HG03175 (cell line): ENCODE measurements around the gene NANP.

Experiments used
- ATAC-seq: cut with Tn5 transposase; IDR thresholded peaks from one replicate; pipeline ENCODE4 v1.9.1; 2021; ENCODE audit warnings: mild to moderate bottlenecking, moderate library complexity; ENCODE audit not compliant: unreplicated experiment

The NANP gene

DNA sequence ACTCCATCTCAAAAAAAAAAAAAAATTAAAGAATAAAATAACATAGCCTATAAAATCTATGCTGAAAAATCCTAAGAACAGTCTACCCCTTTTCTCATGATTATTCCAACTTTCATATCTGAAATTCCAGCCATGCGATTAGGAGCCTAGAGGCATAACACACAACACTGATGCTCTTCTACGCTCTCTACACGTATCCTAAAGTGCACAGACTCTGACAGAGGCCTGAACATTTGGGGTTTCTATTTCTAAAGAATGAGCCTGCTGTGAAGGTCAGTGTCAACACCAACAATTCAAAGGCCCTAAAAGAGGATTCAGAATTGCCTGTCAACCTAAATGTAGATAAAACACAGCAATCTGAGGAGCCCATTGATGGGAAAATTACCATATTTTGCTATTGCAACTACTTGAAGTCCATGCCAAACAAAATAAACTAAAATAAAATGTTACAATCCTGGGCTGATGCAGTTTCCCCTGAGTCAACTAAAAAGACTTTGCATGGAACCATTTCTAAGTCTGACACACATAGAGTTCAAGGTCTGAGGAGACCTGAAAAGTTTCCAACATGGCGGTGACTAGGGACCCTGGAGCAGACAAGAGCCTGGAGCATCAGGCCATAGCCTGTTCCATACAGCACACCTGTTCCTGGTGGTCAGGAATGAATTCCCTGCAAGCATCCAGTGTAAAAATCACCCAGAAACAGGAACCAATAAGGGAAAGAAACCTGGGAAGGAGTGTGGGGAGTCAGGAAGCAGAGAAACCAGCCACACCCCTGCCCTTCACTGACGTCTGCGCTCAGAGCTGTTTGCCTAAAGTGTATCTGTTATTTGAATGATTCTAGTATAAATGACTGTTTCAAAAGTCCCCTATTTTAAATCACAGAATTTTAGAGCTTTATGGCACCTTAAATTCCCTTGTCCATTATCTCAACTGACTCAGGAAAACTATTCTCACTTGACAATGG, 50.2 kb downstream of the NANP start:
- ATAC-seq, result no peak

DNA sequence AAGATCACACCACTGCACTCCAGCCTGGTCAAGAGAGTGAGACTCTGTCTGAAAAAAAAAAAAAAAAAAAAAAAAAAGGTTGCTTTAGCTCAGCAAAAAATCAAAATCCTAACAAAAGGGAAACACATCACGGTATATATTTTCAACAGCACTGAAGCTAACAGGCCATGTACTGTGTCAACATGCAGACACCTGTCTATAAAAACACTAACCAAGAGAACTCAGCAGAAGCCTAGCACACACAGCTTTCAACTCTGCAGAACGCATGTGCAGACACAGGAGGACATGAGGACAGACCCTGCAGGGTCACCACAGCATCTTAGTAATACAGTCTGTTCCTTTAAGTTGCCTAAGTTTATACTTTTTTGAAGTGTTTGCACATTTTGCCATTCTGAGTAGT, 52.0 kb downstream of the NANP start:
- ATAC-seq, result no peak

DNA sequence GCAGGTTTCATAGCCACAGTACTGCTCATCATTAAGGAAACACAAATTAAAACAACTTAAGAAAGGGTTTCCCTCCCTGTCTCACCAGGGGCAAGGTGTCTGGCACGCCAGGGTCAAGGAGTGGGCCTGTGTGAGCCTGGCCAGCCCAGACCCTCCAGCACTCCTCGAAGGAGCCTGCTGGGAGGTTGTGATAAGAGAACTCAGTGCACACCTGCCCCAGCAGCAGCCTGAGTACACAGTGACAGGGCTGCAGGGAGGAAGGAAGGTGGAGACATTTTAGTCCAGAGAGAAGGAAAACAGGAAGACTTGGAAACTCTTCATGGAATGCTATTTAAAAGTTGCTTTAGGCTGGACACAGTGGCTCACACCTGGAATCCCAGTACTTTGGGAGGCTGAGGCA, 52.6 kb downstream of the NANP start:
- no peak for ATAC-seq

DNA sequence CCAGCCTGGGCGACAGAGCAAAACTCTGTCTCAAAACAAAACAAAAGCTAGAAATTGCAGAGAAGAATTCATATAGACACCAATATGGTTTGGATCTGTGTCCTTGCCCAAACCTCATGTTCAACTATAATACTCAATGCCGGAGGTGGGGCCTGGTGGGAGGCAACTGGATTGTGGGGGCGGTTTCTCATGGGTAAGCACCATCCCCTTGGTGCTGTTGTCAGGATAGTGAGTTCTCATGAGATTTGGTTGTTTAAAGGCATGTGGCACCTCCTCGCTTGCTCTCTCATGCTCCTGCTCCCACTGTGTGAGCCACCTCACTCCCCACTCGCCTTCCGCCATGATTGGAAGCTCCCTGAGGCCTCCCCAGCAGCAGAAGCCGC, 53.7 kb downstream of the NANP start:
- ATAC-seq, result no peak

DNA sequence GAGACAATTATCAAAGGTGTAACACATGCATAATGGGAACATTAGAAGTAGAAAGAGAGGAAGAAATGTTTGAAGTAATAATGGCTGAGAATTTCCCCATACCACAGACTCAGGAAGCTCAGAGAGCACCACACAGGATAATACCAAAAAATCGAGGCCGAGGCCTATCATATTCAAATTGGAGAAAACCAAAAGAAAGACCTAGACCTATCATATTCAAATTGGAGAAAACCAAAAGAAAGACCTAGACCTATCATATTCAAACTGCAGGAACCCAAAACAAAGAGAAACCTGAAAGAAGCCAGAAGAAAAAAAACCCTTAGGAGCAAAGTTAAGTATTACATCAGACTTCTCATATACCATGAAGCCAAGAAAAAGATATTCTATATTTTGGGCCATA, 56.5 kb downstream of the NANP start:
- ATAC-seq, result no peak

DNA sequence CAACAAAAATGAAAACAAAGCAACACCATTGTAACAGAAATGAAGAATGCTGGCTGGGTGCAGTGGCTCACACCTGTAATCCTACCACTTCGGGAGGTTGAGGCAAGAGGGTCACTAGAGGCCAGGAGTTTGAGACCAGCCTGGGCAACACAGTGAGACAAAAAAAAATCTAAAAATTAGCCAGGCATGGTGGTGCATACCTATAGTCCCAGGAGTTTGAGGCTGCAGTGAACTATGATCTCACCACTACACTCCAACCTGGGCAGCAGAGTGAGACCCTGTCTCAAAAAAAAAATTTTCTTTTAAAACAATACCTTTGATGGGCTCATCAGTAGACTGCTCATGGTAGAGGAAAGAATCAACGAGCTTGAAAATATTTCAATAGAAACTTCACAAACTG, 57.0 kb downstream of the NANP start:
- no peak for ATAC-seq

DNA sequence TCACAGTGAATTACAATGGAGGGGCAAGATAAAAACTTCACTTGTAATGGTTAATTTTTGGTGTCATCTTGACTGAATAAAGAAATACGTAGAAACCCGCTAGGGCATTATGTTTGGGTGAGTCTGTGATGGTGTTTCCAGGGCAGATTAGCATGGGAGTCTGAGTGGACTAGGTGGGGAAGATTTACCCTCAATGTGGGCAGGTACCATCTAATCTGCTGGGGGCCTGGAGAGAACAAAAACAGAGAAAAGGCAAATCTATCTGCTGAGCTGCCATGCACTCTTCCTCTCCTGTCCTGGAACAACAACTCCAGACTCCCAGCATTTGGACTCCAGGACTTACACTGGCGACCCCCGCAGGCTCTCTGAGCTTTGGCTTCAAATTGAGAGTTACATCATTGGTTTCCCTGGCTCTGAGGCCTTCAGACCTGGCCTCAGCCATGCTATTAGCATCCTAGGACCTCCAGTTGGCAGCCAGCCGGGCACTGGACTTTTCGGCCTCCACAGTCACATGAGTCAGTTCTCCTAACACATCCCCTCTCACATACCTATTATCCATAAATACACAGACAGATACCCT, 58.1 kb downstream of the NANP start:
- no peak for ATAC-seq

DNA sequence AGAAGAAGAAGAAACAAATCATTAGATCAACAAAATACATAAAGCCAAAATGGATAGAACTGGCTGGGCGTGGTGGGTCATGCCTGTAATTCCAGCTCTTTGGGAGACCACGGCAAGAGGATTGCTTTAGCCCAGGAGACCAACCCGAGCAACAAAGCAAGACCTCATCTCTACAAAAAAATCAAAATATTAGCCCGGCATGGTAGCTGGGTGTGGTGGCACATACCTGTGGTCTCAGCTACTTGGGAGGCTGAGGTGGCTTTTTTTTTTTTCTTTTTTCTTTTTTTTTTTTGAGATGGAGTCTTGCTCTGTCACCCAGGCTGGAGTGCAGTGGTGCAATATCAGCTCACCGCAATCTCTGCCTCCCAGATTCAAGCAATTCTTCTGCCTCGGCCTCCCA, 59.9 kb downstream of the NANP start:
- no peak for ATAC-seq

DNA sequence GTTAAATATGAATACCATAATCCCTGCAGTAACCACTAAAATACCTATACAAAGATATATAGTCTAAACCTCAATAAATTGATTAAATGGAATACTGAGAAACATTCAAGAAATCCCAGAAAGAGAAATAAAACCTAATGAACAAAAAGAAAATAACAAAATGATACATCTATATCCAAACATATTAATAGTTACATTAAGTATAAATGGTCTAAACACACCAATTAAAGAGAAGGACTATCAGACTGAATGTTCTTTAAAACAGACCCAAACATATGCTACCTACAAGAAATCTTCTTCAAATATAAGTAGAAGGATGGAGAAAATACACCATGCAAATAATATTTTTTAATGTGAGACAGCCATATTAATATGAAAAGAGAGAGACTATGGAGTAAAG, 60.5 kb downstream of the NANP start:
- ATAC-seq, result no peak
